GM12874 (cell line): ENCODE measurements around the gene GFER.

Source experiments
- TF ChIP-seq, protein P1 (sequence below): IDR thresholded peaks from 2 replicates; pipeline ENCODE4 v1.5.1; 2011; ENCODE audit warnings: low read depth, mild to moderate bottlenecking, control low read depth, low read length, moderate library complexity; ENCODE audit not compliant: insufficient read depth

The GFER gene

GRCh38 chr16:1982013-1982433, 2.0 kb upstream of the GFER start:
- TF ChIP-seq, protein P1, sequence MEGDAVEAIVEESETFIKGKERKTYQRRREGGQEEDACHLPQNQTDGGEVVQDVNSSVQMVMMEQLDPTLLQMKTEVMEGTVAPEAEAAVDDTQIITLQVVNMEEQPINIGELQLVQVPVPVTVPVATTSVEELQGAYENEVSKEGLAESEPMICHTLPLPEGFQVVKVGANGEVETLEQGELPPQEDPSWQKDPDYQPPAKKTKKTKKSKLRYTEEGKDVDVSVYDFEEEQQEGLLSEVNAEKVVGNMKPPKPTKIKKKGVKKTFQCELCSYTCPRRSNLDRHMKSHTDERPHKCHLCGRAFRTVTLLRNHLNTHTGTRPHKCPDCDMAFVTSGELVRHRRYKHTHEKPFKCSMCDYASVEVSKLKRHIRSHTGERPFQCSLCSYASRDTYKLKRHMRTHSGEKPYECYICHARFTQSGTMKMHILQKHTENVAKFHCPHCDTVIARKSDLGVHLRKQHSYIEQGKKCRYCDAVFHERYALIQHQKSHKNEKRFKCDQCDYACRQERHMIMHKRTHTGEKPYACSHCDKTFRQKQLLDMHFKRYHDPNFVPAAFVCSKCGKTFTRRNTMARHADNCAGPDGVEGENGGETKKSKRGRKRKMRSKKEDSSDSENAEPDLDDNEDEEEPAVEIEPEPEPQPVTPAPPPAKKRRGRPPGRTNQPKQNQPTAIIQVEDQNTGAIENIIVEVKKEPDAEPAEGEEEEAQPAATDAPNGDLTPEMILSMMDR, result no peak

DNA sequence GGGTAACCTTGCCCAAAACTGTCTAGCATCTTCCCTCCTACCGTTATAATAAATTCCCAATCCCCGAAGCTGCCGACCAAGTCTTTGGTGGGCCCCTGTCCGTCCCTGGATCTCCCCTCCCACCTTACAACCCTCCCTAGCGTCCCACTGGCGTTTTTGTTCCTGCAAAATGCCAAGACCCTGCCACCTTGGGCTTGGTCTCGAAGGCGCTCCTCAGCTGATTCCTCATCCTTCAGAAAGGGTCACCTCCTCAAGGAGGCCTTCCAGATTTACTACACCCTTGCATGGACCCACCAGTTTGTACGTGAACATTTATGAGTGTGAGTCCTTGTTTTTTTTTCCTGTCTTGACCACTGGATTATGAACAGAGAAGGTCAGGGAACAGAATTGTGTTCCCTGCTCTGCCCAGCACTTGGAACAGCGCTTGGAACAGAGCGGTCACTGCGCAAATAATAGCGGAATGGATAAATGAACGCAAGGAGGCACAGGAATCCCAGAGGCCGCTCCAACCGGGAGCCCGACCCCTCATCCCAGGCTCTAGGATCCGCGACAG, 926 bp upstream of the GFER start:
- TF ChIP-seq, protein P1, result no peak

DNA sequence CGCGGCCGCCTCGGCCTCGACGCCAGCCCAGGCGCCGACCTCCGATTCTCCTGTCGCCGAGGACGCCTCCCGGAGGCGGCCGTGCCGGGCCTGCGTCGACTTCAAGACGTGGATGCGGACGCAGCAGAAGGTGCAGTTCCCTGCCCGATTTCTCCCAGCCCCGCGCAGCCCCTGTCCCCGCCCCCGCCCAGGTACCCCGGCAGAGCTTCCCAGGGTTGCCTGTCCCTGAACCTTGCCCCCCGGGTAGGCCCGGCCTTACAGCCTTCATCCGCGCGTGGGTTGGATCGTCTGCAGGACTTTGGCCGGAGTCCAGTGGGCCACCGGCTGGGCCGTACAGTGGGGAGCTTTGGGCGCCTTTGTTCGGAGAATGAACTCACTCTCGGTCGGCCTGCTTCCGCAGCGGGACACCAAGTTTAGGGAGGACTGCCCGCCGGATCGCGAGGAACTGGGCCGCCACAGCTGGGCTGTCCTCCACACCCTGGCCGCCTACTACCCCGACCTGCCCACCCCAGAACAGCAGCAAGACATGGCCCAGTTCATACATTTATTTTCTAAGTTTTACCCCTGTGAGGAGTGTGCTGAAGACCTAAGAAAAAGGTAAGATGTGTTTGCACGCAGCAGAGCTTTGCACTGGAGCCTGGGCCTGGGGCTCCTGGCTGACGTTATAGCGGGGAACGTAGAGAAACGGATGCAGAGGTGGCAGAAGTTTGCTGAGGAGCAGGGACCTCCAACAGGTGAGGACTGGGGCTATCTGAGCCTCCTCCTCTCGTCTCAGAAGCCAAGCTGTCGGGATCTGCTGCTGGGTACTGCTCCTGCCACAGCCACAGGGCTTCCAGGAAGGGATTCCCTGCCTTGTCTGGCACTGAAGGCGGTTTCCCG, 593 bp downstream of the GFER start:
- TF ChIP-seq, protein P1, result no peak

DNA sequence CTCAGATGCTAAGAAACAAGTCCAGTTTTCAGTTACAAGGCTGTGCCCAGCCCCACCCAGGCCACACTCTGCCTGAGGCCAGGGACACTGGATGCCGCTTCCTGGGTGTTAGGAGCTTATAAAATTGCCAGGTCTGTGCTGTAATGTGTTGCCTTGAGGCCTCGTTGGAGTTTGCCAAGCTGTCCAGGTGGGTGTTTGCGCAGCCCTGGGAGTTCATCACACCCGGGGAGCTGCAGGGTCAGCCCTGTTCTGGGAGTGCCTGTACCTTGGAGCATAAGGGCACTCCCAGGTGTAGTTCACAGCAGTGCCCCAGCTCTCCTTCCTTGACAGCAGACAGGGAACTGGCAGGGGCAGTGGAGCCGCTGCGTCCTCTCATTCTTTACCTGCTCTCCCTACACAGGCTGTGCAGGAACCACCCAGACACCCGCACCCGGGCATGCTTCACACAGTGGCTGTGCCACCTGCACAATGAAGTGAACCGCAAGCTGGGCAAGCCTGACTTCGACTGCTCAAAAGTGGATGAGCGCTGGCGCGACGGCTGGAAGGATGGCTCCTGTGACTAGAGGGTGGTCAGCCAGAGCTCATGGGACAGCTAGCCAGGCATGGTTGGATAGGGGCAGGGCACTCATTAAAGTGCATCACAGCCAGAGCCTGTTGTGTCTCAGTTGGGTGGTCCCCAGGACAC, 1.6 kb downstream of the GFER start:
- TF ChIP-seq, protein P1, result no peak

DNA sequence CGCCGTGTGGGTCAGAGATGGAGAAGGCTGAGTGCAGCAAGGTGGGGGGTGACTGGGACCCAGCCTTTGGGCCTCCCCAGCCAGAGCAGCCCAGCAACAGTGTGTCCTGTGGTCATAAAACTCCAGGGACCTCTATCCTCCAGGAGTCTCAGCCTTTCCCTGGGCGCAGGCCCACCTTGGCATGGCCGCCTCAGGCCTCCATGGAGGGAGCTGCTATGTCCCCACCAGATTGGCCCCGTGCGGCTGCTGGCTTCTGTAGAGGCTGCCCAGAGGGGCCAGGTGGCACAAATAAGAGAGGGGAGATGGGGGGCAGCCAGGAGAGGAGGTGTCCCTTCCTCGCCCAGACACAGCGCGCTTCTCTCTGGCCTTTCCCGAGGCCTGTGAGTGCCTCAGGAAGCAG, 3.2 kb downstream of the GFER start:
- TF ChIP-seq, protein P1, result no peak

DNA sequence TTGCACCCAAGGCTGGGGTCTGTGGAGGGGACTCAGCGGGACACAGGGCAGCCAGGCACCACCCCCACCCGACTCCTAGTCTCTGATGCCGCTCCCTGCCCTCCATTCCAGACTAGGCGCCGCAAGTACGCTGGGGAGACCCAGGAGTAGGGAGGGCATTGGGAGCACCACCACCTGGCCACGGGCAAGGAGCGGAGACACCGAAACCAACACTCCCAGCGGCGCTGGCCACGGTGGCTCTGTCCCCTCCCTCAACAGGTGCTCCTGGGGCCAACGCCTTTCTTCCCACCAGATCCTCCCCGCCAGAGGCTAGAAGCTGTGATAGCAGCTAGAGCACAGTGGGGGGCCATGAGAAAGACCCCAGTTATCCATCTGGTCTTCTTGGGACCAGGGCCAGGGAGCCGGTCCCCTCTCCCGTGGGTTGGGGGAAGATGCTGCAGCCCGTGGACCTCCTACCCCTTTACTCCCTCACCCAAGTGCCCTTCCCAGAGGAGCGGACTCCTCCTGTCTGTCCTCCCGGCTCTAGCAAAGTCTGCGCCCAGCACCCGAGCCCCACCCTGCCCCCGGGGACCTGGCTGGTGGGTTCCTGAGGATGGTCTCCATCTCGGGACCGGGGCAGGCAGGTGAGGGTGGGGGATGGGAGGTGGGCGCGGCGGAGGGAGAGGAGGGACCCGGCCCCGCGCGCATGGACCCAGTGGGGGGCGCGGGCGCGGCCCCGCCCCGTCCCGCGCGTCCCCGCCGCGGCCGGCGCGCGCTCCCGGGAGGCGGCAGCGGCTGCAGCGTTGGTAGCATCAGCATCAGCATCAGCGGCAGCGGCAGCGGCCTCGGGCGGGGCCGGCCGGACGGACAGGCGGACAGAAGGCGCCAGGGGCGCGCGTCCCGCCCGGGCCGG, 5.5 kb downstream of the GFER start, which contains the start of gene SYNGR3:
TSS of gene SYNGR3 (plus strand) at position 762 of the 892 bp plus-strand sequence. CDS start 133 bp downstream, outside the sequence.
- TF ChIP-seq, protein P1, result no peak
